SK-N-DZ (cell line): ENCODE results near the gene ANKS6. TPM values are rescaled to one million over a fixed set of nuclear protein-coding genes. Genes with fewer than 3 reads are reported as not detected.
A peak's percentile ranks its signal among the peaks of the same experiment; 100 is the strongest.

ENCODE experiments used
- DNase-seq: peaks from one replicate; pipeline ENCODE4 v3.0.0-alpha.2; 2015; ENCODE audit warnings: low spot score
- polyA plus RNA-seq, 2 experiments: library from polyadenylated mRNA; depleted of rRNA; stranded (reverse); fragments of >200 nt; gene quantifications; 2 replicates each; pipeline ENCODE4 v1.2.3, GENCODE V29; 2014

The ANKS6 gene
- 13.7 and 21.7 TPM in 2 replicates for polyA plus RNA-seq (2014; cell fraction: cytosol; rRNA removed)
- polyA plus RNA-seq (2014; cell fraction: nucleus; rRNA removed), result 35.7 and 36.9 TPM in 2 replicates

DNA sequence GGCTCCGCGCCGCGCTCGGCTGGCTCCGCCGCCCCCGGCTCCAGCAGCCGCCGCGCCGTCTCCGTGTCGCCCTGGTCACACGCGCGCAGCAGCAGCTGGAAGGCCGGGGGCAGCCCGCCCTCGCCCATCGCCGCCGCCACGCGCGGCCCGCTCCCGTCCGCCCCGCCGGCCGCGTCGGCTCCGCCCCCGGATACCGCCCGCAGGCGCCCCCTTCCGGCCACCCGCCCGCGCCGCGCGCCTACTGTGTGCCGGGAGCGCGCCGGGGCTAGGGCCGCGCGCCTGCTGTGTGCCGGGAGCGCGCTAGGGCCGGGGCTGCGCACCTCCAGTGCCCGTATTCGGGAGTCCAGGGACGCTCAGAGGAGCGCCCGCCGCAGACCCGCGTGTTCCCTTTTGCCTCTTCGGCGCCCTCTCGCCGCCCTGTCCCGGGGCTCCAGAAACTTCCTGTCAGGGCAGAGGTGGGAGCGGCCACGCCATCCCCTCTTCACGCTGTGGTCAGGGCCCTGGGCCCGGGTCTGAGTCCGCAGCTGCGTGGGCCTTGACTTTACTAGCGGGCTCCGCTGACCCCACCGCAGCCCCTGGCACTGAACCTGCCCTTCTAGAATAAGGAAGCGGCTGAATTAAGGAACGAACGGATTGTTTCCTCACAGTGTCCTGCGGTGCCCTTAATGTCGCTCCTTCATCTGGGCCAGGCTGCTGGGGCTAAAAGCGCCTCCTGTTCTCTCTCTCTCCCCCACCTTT, at the start of gene ANKS6:
ANKS6 (minus strand) TSS at position 192 of the 738 bp plus-strand sequence; CDS start at position 128, 64 bp downstream.
- peak; percentile 51 for DNase-seq

DNA sequence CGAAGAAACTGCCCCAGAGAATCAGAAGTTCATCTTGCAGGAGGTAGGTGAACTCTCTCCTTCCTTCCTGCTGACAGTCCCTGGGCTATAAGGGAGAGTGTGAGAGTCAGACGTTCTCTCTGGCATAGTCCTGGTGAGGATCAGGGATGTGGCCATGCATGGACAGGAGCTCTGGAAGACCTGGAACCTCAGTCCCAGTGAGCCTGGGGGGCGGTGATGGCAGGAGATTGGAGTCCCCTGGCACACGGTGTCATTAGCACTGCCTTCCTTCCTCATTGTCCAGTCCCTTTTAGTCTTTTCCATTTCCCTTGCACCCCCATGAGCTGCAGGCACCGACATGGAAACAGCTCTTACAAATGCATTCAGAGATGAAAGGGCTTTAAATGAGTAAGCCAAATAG, 49.7 kb upstream of the ANKS6 start:
- no peak for DNase-seq

DNA sequence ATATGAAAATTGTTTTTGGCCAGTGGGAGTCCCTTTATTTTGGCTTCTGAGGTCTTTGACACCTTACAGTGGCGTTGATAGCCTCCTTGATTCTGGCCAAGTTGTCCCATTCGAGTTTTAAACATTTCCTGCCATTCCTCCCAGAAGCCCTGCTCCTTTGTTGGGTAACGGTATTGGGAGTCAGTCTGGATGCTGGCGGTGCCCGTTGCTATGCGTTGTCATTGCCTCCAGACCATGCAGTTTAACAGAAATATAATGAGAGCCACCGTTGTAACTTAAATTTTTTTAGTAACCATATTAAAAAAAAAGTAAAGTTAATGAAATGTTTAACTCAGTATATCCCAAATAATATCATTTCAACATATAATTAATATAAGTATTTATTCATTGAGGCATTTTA, 46.2 kb upstream of the ANKS6 start:
- DNase-seq, result no peak

DNA sequence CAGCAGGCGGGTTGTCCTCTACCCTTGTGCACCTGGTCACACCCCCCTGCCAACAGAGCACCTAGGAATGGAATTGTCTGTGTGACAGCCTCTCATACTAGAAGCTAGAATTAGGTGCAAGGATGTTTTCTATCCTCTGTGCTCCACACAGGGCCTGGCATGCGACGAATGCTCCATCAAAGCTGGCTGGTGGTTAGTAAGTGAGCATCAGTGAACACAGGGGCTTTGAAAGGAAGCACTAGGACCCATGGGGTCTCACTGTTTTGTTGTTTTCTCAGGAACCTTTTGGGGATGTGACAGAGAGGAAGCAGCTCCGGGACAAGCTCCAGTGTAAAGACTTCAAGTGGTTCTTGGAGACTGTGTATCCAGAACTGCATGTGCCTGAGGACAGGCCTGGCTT, 43.4 kb upstream of the ANKS6 start:
- DNase-seq, result no peak

DNA sequence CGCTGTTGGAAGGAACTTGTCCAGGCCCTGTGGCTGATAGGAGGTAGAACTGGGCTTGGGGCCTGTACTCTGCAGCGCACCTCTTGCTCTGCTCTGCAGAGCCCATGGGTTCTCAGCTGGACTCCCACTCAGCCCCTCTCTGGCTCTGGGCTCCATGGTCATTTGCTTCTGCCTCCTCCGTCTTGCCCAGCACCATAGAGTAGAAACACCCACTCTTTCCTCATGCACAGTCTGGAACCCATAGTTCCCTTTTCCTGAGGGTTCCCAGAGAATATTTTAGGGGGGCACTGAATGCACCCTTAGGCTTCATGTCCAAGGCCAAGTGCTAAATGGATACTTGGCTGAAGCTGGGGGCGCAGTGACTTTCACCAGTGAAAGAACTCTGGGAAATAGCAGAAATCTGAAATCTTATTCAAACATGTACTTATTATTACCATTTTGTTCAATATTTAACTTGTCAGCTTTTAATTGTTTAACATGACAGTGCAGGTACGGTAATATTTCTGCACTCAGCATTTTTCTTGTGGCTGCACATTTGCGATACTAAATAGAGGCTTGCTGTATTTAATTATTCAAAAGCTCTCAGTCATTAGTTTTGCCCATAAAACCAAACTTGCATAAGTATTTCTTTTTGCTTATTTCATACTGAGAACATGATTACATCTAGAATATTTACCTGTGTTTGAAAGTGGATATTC, 42.7 kb upstream of the ANKS6 start:
- no peak for DNase-seq

DNA sequence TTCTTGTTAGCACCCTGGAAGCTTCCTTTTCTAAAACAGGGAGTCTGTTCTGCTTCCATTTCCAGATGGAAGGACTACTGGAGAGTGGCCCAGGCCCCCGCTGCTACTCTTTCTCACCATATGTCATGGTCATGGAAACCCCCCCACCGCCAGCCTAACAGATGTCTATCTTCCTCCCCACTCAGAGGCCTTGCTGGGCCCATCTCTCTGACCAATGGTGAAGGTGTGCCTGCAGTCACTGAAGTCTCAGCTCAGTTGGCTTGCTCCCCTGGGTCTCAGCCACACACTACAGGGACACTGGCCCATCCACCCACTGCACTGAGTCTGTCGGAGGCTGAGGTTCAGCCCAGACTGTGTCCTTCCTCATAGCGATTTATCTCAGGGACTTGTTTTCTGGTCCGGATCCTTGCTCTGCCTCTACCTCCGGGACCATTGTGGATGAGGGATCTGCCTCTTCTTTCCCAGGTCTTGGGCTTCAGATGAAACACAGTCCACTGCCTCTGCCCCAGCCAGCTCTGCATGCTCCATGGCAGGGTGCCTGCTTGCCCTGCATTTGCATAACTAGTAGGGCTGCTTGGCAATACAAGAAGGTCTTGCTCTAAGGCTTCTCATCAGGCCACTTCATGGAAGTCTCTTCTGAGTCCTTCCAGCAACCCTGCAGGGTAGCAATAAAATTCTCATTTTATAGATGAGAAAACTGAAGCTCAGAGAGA, 42.0 kb upstream of the ANKS6 start:
- no peak for DNase-seq

DNA sequence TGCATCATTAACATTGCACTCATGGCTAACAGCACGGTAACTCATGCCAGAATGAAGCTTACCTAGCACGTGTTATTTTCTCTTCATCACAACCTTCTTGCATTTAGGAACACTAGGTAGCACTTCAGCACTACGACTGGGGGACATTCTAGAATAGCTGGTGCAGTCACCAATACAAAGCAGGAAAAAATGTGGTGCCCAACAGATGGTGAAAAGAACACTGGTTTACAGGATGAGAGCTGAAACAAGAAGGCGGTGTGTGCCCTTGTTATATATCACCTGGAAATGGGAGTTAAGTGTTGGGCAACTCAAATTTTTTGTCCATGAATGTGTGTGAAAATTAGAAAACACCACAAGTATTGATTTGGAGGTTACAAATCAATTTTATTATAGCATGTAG, 41.2 kb upstream of the ANKS6 start:
- DNase-seq, result no peak

DNA sequence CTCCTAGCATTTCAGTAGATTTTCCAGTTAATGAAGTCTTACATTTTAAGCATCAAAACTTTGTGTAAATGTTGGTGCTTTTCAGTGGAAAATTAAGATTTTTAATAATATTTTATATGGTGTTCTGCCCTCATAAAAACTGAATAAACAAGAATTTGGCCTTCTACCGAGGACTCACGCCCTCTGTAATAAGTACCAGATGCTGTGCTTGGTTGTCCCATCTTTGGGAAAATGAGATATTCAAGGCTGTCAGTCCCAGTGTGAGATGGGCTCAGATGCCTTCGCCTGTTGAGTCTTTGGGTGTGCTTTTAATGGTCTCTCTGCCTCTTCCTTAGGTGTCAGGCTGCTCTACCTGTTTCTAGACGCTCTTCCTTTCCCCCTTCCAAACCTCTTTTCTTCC, 39.9 kb upstream of the ANKS6 start:
- no peak for DNase-seq

DNA sequence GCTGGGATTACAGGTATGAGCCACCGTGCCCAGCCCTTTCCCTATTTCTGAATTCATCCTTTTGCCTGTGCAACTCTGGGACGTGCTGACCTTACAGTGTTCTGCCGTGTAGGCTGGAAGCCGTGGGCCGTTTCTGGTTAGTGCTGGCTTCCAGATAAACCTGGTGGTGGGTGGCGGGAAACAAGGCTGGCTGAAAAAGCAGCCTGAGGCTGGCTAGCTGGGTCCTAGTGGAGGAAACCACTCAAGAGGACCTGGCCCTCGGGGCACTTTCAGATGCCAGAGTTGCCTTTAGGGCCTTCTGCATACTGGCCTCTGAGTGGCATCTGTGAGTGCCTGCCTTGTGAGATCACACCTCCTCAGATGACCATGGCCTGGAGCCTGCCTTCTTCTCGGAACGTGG, 38.0 kb upstream of the ANKS6 start:
- no peak for DNase-seq

DNA sequence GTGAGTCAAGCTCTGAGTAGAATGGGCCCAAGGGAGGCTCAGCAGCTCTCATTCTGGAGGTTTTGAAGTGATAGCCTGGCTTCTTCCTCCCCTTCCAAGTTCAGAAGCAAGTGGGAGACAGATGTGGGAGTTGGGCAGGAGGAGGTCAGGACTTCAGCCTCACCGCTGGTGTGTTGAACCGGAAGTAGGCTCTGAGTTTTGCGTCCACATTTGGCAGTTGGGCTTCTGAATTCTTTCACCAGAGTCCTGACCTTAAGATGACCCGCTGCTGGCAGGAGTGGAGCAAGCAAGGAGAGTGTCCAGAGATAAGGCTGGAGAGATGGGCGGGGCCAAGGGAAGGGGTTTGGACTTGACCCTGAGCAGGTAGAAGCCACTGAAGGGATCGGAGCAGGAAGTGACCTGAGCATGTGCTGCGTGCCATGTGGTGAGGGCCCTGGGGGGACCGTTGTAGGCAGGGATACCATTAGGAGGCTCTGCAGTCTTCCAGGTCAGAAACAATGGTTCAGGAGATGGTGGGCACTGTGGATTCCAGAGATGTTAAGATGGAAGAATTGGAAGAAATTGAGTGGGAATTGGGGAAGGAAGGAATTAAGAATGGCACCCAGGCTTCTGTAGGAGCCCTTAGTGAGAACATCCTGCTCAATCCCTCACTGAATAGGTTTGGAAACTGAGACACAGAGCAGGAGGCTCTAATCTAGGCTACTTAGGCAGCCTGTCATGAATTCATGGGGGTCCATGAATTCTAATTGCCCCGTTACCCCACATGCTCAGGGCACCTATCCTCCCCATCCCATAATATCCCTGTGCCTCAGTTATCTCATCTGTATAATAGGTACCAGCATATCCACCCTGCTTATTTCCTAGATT, 37.0 kb upstream of the ANKS6 start:
- no peak for DNase-seq

DNA sequence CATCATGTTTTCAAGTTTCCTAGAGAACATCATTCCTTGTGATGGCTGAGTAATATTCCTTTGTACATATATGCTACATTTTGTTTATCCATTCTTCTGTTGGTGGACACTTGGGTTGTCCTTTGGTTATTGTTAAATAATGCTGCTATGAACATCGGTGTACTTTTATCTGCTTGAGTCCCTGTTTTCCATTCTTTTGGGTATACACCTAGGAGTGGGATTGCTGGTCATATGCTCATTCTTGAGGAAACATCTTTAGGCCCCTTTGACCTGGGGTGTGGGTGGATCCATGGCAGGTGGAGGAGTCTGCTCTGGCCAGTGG, 36.4 kb upstream of the ANKS6 start:
- no peak for DNase-seq

DNA sequence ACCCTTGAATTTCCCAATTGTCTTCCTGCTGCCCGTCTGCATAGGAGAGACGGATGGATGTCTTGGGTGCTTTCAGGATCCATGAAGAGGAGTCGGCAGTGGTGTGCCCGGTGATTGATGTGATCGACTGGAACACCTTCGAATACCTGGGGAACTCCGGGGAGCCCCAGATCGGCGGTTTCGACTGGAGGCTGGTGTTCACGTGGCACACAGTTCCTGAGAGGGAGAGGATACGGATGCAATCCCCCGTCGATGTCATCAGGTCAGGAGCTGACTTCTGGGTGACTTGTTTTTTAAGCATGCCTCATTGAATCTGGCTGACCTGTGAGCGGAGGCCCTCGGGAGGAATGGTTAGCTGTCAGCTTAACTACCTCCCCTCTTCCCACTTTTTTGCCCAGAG, 35.3 kb upstream of the ANKS6 start:
- DNase-seq, result no peak

DNA sequence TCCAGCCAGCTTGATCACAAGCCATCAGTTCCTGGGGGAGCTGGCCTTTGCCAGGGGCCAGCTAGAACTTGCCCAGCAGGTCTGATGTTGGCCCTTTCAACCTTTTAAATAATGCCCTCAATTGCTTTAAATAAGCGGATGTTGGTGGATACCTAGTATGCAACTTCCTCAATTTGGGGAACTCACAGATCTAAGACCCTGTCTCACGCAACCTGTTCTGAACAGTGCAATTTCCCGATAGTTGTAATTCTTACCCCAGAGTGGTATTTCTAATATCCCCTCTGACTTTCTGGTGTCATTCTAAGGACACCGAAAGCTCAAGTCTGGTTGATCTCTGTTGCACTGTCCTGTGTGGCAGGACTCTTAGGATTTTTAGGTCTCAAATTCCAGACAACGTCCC, 34.2 kb upstream of the ANKS6 start:
- DNase-seq, result no peak

DNA sequence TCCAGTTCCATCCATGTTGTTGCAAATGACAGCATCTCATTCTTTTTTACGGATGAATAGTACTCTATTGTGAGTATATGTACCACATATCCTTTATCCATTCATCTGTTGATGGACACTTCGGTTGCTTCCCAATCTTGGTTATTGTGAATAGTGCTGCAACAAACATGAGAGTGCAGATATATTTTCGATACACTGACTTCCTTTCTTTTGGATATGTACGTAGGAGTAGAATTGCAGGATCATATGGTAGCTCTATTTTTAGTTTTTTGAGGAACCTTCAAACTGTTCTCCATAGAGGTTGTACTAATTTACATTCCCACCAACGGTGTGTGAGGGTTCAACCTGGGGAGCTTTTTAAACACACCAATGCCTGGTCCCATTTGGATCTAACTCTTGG, 33.4 kb upstream of the ANKS6 start:
- no peak for DNase-seq

DNA sequence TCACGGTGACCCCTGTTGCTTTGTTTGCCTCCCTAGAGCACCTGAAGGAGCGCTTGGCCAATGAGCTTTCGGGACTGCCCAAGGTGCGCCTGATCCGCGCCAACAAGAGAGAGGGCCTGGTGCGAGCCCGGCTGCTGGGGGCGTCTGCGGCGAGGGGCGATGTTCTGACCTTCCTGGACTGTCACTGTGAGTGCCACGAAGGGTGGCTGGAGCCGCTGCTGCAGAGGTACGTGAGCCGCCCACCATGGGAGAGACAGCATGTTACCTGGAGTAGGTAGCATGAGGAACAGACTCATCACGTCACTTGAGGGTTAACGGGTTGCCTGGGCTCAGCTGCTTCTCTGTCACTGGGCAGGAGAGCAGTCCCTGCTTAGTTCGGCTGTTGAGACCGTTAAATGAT, 30.4 kb upstream of the ANKS6 start:
- no peak for DNase-seq

DNA sequence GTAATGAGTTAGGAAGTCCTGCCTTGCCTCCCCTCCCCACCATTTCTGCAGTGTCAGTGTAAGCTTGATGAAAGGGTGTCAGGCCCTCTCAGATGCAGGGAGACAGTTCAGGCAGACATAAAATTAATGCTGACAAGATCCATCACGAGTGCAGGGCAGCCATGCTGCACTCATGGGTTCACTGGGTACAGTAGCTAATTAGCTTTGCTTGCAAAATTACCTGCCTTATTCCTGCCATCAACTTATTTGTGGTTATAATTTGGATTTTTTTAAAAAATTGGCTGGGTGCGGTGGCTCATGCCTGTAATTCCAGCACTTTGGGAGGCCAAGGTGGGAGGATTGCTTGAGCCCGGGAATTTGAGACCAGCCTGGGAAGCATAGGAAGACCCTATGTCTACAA, 29.1 kb upstream of the ANKS6 start:
- no peak for DNase-seq

DNA sequence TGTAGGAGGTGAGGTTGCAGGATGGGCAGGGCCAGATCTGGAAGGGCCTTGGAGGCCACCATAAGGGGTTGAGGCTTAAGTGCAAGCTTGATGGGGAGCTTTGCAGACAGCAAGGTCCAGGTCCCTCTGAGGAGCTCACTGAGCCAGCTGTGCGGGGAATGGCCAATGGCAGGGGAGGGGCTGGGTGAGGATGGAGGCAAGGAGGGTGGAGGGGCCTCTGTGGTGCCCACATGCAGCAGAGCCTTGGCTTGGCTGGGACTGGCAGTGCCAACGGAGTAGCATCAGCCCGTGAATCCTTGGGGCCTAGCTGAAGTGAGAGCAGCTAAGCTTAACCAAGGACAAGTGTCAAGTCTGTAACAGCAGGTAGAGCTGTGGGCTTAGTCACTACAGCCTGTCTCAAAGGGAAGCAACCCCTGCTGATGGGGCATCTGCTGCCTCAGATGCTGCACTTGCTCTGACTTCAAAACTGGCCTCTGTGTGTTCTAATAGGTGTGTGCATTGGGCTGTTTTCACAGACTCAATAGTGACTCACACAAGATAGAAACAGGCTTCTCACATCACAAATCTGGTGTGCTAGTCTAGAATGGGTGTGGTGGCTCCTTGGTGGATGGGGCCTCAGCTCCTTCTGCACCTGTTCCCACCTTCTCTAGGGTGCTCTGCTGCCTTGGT, 27.4 kb upstream of the ANKS6 start:
- DNase-seq, result no peak

DNA sequence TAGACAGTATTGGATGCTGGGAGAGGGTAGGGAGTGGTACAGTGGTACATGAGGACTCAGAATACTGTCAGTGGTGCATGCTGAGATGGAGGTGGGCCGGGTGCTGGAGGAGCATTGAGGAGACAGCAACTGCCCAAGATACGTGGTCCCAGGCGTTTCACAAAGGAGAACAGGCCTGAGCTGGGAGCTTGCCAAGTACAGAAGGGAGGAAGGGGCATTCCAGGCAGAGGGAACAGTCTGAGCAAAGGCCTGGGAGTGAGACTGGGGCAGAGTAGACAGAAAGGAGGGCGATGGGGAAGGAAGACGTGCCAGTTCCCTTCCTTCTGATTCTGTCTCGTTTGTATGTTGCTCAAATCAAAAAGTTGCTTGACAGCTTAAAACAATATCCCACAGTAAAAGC, 26.3 kb upstream of the ANKS6 start:
- DNase-seq, result no peak

DNA sequence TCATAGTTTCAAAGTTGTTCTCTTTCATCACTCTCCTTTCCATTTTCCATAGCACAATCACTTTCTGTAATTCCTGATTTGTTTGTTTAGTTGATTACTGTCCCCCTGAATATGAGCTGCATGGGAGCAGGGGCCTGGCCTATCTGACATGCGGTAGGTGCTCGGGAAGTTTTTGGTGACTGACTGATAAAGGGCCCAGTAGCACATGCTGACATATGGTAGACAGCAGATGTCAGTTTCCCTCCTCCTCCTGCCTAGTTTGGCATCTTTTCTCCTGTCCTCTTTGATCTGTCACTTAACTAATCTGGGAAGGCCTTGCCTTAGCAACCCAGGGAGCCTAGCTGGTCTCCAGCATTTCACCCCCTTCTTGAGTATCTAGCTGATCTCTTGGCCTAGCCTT, 25.5 kb upstream of the ANKS6 start:
- DNase-seq, result no peak

DNA sequence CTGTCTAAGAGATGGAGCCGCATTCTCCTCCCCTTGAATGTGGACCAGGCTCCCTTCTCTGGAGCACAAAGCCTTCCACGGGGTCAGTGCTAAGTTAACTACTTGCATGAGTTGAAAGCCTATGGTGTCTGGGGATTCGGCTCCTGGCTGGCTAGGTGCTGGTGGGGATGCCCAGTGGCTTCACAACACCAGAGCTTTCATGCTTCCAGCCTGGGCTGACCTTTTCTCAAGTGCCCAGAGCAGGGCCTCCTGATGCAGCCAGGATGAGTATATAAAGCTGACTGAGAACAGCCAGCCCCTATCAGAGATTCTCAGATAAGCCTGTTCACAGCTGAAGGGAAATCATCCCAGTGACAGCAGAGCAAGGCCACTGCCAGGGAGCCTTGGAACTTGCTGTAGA, 22.9 kb upstream of the ANKS6 start:
- peak; percentile 27 for DNase-seq

DNA sequence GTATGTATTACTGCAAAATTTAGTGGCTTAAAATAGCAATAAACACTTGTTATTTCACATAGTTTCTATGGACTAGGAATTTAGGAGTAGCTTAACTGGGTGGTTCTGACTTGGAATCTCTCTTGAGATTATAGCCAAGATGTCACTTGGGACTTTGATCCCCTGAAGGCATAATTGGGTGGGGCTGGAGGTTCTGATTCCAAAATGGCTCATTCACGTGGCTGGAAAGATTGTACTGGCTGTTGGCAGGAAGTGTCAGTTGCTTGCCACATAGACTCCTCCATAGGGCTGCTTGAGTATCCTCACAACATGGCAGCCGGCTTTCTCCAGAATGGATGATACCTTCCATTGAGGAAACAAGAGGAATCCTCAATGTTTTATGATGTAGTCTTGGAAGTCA, 22.4 kb upstream of the ANKS6 start:
- DNase-seq, result no peak
